MM.1S (cell line): ENCODE results near the gene LIPA.
"Not testable (repeated sequence)": the region's sequence is repeated elsewhere in the genome, so short reads cannot be mapped to it uniquely, and the experiment has no call there.

Experiments
- DNase-seq: peaks from one replicate; pipeline ENCODE4 v3.0.0-alpha.2; 2015
- H2AFZ ChIP-seq: fragments of 300-600 bp; sonication (generic); 2 replicates; pipeline ENCODE4 v1.6.0; 2016; ENCODE audit warnings: antibody characterized with exemption, low read length
- H3F3A ChIP-seq: fragments of 300-600 bp; sonication (generic); 2 replicates; pipeline ENCODE4 v1.6.1; 2016; ENCODE audit warnings: mild to moderate bottlenecking, antibody characterized with exemption, low read length, moderate library complexity, mixed read lengths; ENCODE audit not compliant: insufficient read depth
- H3K27ac ChIP-seq: fragments of 300-600 bp; sonication (generic); 2 replicates; pipeline ENCODE4 v1.5.1; 2016; ENCODE audit warnings: mild to moderate bottlenecking, low read length
- H3K27me3 ChIP-seq: fragments of 300-600 bp; sonication (generic); replicated peaks from 2 replicates; pipeline ENCODE4 v1.6.0; 2016; ENCODE audit warnings: low read length; ENCODE audit not compliant: insufficient read depth
- H3K36me3 ChIP-seq: fragments of 300-600 bp; sonication (generic); replicated peaks from 2 replicates; pipeline ENCODE4 v1.6.1; 2016; ENCODE audit warnings: mild to moderate bottlenecking, low read length, mixed read lengths; ENCODE audit not compliant: insufficient read depth
- H3K4me1 ChIP-seq: fragments of 300-600 bp; sonication (generic); 2 replicates; pipeline ENCODE4 v1.6.1; 2016; ENCODE audit warnings: low read length, mixed read lengths
- H3K4me2 ChIP-seq: fragments of 300-600 bp; sonication (generic); 2 replicates; pipeline ENCODE4 v1.6.0; 2016; ENCODE audit warnings: low read depth, low read length
- H3K4me3 ChIP-seq: fragments of 300-600 bp; sonication (generic); 2 replicates; pipeline ENCODE4 v1.5.1; 2016; ENCODE audit warnings: low read length, mixed read lengths
- H3K79me2 ChIP-seq: fragments of 300-600 bp; sonication (generic); 2 replicates; pipeline ENCODE4 v1.6.1; 2016; ENCODE audit warnings: mixed run types, low read length, mixed read lengths
- H3K9ac ChIP-seq: fragments of 300-600 bp; sonication (generic); 2 replicates; pipeline ENCODE4 v1.6.1; 2016; ENCODE audit warnings: low read length, mixed read lengths
- H3K9me2 ChIP-seq: fragments of 300-600 bp; sonication (generic); replicated peaks from 2 replicates; pipeline ENCODE4 v1.6.1; 2016; ENCODE audit warnings: mild to moderate bottlenecking, low read length, mixed read lengths; ENCODE audit not compliant: insufficient read depth
- H3K9me3 ChIP-seq: fragments of 300-600 bp; sonication (generic); replicated peaks from 2 replicates; pipeline ENCODE4 v1.6.1; 2016; ENCODE audit warnings: mild to moderate bottlenecking, low read length, mixed read lengths; ENCODE audit not compliant: insufficient read depth
- H4K20me1 ChIP-seq: fragments of 300-600 bp; sonication (generic); 2 replicates; pipeline ENCODE4 v1.6.1; 2016; ENCODE audit warnings: mild to moderate bottlenecking, low read length, moderate library complexity, mixed read lengths; ENCODE audit not compliant: insufficient read depth
- CTCF ChIP-seq: fragments of 300-600 bp; sonication (generic); IDR thresholded peaks from 2 replicates; pipeline ENCODE4 v1.5.1; 2016; ENCODE audit warnings: antibody characterized with exemption, low read length, mixed read lengths
- EZH2 ChIP-seq: fragments of 300-600 bp; sonication (generic); optimal IDR thresholded peaks from 2 replicates; pipeline ENCODE3; 2017; ENCODE audit warnings: low read depth, mild to moderate bottlenecking, antibody characterized with exemption, low read length, mixed read lengths
- EZH2phosphoT487 ChIP-seq: fragments of 300-600 bp; sonication (generic); IDR thresholded peaks from 2 replicates; pipeline ENCODE4 v1.6.1; 2018; ENCODE audit warnings: antibody characterized with exemption, low read length

The LIPA gene

GRCh38 chr10:89171263-89171872 lies 80.2 kb downstream of the LIPA start:
- H3K4me3 ChIP-seq, result no peak overlapping the region
- H2AFZ ChIP-seq, result no peak overlapping the region
- H3K36me3 ChIP-seq, result no peaks in the 10 kb centered on the region
- no peaks in the 10 kb centered on the region for H3K79me2 ChIP-seq
- no peaks in the 10 kb centered on the region for H3K4me1 ChIP-seq
- TF ChIP-seq EZH2phosphoT487 (no peak), CTCF (no peak), EZH2 (no peak)
- no peak overlapping the region for H3K4me2 ChIP-seq
- DNase-seq, result no peak
- no peak overlapping the region for H3K9ac ChIP-seq
- H3F3A ChIP-seq, result no peaks in the 10 kb centered on the region
- H4K20me1 ChIP-seq, result no peaks in the 10 kb centered on the region
- no peaks in the 10 kb centered on the region; the same call in 1 of the 2 replicates for H3K27me3 ChIP-seq
- H3K9me3 ChIP-seq, result no peaks in the 10 kb centered on the region
- H3K27ac ChIP-seq, result no peak overlapping the region
- no peaks in the 10 kb centered on the region for H3K9me2 ChIP-seq

DNA sequence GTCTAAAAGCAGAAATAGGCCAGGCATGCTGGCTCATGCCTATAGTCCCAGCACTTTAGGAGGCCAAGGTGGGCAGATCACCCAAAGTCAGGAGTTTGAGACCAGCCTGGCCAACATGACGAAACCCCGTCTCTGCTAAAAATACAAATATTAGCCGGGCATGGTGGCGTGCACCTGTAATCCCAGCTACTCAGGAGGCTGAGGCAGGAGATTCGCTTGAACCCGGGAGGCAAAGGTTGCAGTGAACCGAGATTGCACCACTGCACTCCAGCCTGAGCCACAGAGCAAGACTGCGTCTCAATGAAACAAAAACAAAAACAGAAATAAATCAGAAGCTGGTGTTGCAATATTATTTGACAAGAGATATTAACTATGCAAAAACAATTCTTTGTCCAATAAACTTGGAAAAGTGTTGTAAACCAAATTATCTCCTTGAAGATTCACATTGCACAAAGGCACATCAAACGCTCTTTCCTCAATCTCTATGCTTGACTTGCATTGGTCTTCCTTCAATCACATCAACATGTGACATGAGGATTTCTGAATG lies 83.1 kb downstream of the LIPA start:
- H3F3A ChIP-seq, H3K36me3 ChIP-seq, H3K27ac ChIP-seq, H3K9me3 ChIP-seq, H4K20me1 ChIP-seq, H3K79me2 ChIP-seq, H3K4me2 ChIP-seq, H3K9me2 ChIP-seq, DNase-seq, H2AFZ ChIP-seq, H3K4me3 ChIP-seq, H3K9ac ChIP-seq: not testable (repeated sequence)
- Histone ChIP-seq H3K27me3 (peaks cover 18% of the 10 kb centered on the region), H3K4me1 (peaks cover 11% of the 10 kb centered on the region)

DNA sequence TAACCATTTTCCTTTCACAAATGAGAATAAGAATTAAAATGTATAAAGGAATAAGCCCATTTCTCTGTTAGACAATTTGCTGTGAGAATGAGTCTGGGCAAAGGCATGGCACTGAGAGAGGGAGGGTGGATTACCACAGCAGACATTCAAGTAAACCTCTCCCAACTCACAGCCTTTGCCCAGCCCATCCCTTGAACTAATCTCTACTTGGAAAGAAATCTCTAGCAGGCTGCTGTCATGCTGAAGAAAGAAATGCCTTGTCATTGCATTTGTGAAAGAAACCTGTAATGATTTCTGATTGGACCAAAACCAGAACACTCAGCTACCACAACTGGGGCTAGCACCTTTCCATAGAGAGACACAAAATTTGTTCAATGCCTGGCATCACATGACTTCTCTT lies 83.7 kb downstream of the LIPA start:
- Histone ChIP-seq H3K27ac (no peak overlapping the region), H3K4me3 (no peak overlapping the region), H3K4me1 (peaks cover 16% of the 10 kb centered on the region), H3K9ac (no peak overlapping the region), H2AFZ (no peak overlapping the region), H3F3A (peaks cover 15% of the 10 kb centered on the region), H3K4me2 (no peak overlapping the region), H3K9me2 (no peaks in the 10 kb centered on the region), H3K36me3 (no peaks in the 10 kb centered on the region), H4K20me1 (no peaks in the 10 kb centered on the region), H3K79me2 (no peaks in the 10 kb centered on the region), H3K27me3 (peaks cover 18% of the 10 kb centered on the region), H3K9me3 (no peaks in the 10 kb centered on the region)
- TF ChIP-seq EZH2, result no peak
- no peak for TF ChIP-seq EZH2phosphoT487
- no peak for TF ChIP-seq CTCF
- no peak for DNase-seq

DNA sequence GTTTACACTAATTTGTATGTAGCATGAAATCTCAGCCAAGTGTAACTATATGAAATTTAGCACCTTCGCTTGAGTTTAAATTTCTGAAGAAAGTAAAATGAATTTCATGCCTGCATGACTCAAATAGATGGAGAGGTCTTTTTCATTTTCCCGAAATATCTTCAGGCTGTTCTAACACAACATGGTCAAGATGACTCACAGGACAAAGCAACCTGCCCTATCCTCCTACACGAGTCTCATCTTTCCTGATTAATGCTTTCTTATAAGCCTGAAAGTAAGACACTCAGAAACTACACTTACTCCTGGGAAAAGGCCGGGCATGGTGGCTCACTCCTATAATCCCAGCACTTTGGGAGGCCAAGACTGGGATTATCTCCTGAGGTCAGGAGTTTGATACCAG lies 85.7 kb downstream of the LIPA start:
- Histone ChIP-seq H3K36me3 (no peaks in the 10 kb centered on the region), H3K4me1 (peaks cover 22% of the 10 kb centered on the region), H3K9me2 (no peaks in the 10 kb centered on the region), H3K79me2 (no peaks in the 10 kb centered on the region), H4K20me1 (no peaks in the 10 kb centered on the region), H3K9me3 (no peaks in the 10 kb centered on the region), H3K27me3 (peaks cover 30% of the 10 kb centered on the region), H3K4me2 (no peak overlapping the region), H3K9ac (no peak overlapping the region), H3K4me3 (no peak overlapping the region), H2AFZ (no peak overlapping the region), H3K27ac (no peak overlapping the region), H3F3A (peaks cover 22% of the 10 kb centered on the region)
- TF ChIP-seq EZH2phosphoT487 (no peak), CTCF (no peak), EZH2 (no peak)
- no peak for DNase-seq
